Measurements from ENCODE around the gene RAB29. TPM values are rescaled to one million over a fixed set of nuclear protein-coding genes. Genes with fewer than 3 reads are reported as not detected.

Gene RAB29
- total and polyA plus RNA-seq, 9 of the 15 experiments (the other 6 are each of a cell fraction or from before 2014, with no cell fraction given), result 6.3 to 17.6 (median 8.0) TPM

- TF ChIP-seq NKRF (IDR thresholded peaks at IDR 0.05; ENCODE audit: borderline replicate concordance) (peak; percentile 55; the same call in 1 of the 2 replicates), JUN (IDR thresholded peaks at IDR 0.05; ENCODE audit: borderline replicate concordance, low read depth, low read length) (no peak), JUN (CRISPR knock-in tag; IDR thresholded peaks at IDR 0.05; ENCODE audit: borderline replicate concordance) (no peak), RBM22 (IDR thresholded peaks at IDR 0.05; ENCODE audit: low read depth, low read length, poor library complexity, severe bottlenecking) (peak; percentile 92), CHD4 (IDR thresholded peaks at IDR 0.05; ENCODE audit: insufficient read depth, insufficient replicate concordance, low read depth, low read length, poor library complexity, severe bottlenecking) (no peak), JUNB (CRISPR knock-in tag; conservative IDR thresholded peaks at IDR 0.05) (no peak), ZNF212 (CRISPR knock-in tag; IDR thresholded peaks at IDR 0.05) (peak; percentile 64; the same call in 1 of the 2 replicates), ZNF224 (CRISPR knock-in tag; IDR thresholded peaks at IDR 0.05) (no peak), KDM1A (IDR thresholded peaks at IDR 0.05) (no peak), SLC30A9 (CRISPR knock-in tag; IDR thresholded peaks at IDR 0.05) (no peak), ZNF347 (CRISPR knock-in tag; IDR thresholded peaks at IDR 0.05; ENCODE audit: low read depth) (peak; percentile 67; the same call in 1 of the 2 replicates), NR4A1 (CRISPR knock-in tag; IDR thresholded peaks at IDR 0.05) (0 out of 2 replicates have a peak, but pooled peaks have one; percentile 72), NR4A1 (tag; IDR thresholded peaks at IDR 0.05) (no peak), KDM5B (IDR thresholded peaks at IDR 0.05; ENCODE audit: insufficient replicate concordance, low read depth, low read length) (no peak), KDM4B (IDR thresholded peaks at IDR 0.05; ENCODE audit: borderline replicate concordance in 2 of 2, low read depth in 1 of 2) (0 out of 4 replicates have a peak, but pooled peaks of 1 of the 2 experiments have one; percentile 72), CCAR2 (IDR thresholded peaks at IDR 0.05; ENCODE audit: low read depth, low read length) (no peak), ZBTB17 (CRISPR knock-in tag; IDR thresholded peaks at IDR 0.05) (peak; percentile 85), ETV6 (IDR thresholded peaks at IDR 0.05; ENCODE audit: borderline replicate concordance in 1 of 2, low read depth in 2 of 2, low read length in 1 of 2) (peak in 1 of 2 experiments; percentile 15; a peak in 1 of 4 replicates), ETV6 (CRISPR knock-in tag; IDR thresholded peaks at IDR 0.05; ENCODE audit: borderline replicate concordance) (no peak), ZNF589 (CRISPR knock-in tag; IDR thresholded peaks at IDR 0.05; ENCODE audit: low read depth) (no peak), ELF4 (CRISPR knock-in tag; IDR thresholded peaks at IDR 0.05) (peak; percentile 72; the same call in 1 of the 2 replicates), POLR3A (IDR thresholded peaks at IDR 0.05; ENCODE audit: borderline replicate concordance, extremely low read depth, insufficient read depth, insufficient read length) (no peak), CHAMP1 (IDR thresholded peaks at IDR 0.05) (no peak)
Measured at GRCh38 chr1:205749234-205750137, 25.8 kb downstream of the RAB29 start (continued).

Data from K562 (cell line).